K562 (cell line): ENCODE results near the gene H2BK1. TPM values are rescaled to one million over a fixed set of nuclear protein-coding genes. Genes with fewer than 3 reads are reported as not detected.

Experiments
- CEBPG ChIP-seq, 3 experiments: fragments of 200-800 bp in 1 of 3; sonication (Bioruptor generic) in 1 of 3; sonication (generic) in 1 of 3; formaldehyde crosslinking in 1 of 3; IDR thresholded peaks in 2 of 3; conservative IDR thresholded peaks in 1 of 3; 2 replicates each; pipeline versions ENCODE4 v1.6.1 to v1.8.0; 2016 to 2022; ENCODE audit warnings: missing compliant biosample characterization in 2 of 3, missing genetic modification characterization in 2 of 3, mild to moderate bottlenecking in 1 of 3, missing genetic modification reagents in 1 of 3
- CSDE1 ChIP-seq, 2 experiments: fragments of 450-650 bp; IDR thresholded peaks; 2 replicates each; pipeline ENCODE4 v1.6.1; 2016; ENCODE audit warnings: mild to moderate bottlenecking in 1 of 2
- GABPA ChIP-seq: fragments of 200-800 bp; sonication (Bioruptor generic); conservative IDR thresholded peaks from 2 replicates; pipeline ENCODE4 v1.6.1; 2016; ENCODE audit warnings: low read depth, missing genetic modification characterization, missing compliant biosample characterization
- GTF2F1 ChIP-seq: IDR thresholded peaks from 2 replicates; pipeline ENCODE4 v1.6.1; 2011; ENCODE audit warnings: low read depth, low read length, improper control_type of control experiment
- HMGN3 ChIP-seq: IDR thresholded peaks from 2 replicates; pipeline ENCODE4 v1.6.1; 2011; ENCODE audit warnings: borderline replicate concordance, low read depth, mild to moderate bottlenecking, mixed read lengths, low read length; ENCODE audit not compliant: insufficient read length; ENCODE audit errors: extremely low read depth
- IFI16 ChIP-seq: fragments of 250-450 bp; sonication (Bioruptor Pico); IDR thresholded peaks from 2 replicates; pipeline ENCODE4 v2.1.2; 2022; ENCODE audit warnings: mild to moderate bottlenecking, inconsistent platforms
- ILK ChIP-seq: fragments of 450-650 bp; IDR thresholded peaks from 2 replicates; pipeline ENCODE4 v1.6.1; 2016; ENCODE audit warnings: missing genetic modification characterization, low read depth, mild to moderate bottlenecking, missing compliant biosample characterization, moderate library complexity, borderline replicate concordance
- MEF2A ChIP-seq: IDR thresholded peaks from 2 replicates; pipeline ENCODE4 v1.6.1; 2011; ENCODE audit warnings: low read depth, mild to moderate bottlenecking, low read length, moderate library complexity; ENCODE audit not compliant: control insufficient read depth
- NUFIP1 ChIP-seq: fragments of 450-650 bp; IDR thresholded peaks from 2 replicates; pipeline ENCODE4 v1.6.1; 2018; ENCODE audit not compliant: partially characterized antibody
- POLR2A ChIP-seq: fragments of 450-650 bp; conservative IDR thresholded peaks from 2 replicates; pipeline ENCODE4 v1.6.1; 2016
- SMAD2 ChIP-seq: fragments of 150-350 bp; IDR thresholded peaks from 2 replicates; pipeline ENCODE4 v1.6.1; 2014; ENCODE audit warnings: low read depth, mild to moderate bottlenecking, low read length
- SMAD4 ChIP-seq: fragments of 250-450 bp; sonication (Bioruptor Pico); conservative IDR thresholded peaks from 2 replicates; pipeline ENCODE4 v1.8.0; 2021; ENCODE audit warnings: inconsistent platforms, mild to moderate bottlenecking, moderate library complexity
- TAF15 ChIP-seq: fragments of 200-400 bp; formaldehyde crosslinking; IDR thresholded peaks from 2 replicates; pipeline ENCODE4 v1.6.1; 2017; ENCODE audit warnings: mild to moderate bottlenecking, low read depth, low read length, moderate library complexity
- TCF7 ChIP-seq: sonication (generic); IDR thresholded peaks from 2 replicates; pipeline ENCODE4 v1.6.1; 2016; ENCODE audit warnings: antibody characterized with exemption, borderline replicate concordance
- ZBED1 ChIP-seq: IDR thresholded peaks from 2 replicates; pipeline ENCODE4 v1.6.1; 2014
- ZNF165 ChIP-seq: fragments of 250-450 bp; sonication (Bioruptor Pico); IDR thresholded peaks from 2 replicates; pipeline ENCODE4 v1.4.0; 2020; ENCODE audit warnings: borderline replicate concordance
- ZNF253 ChIP-seq: fragments of 250-450 bp; sonication (Bioruptor Pico); conservative IDR thresholded peaks from 2 replicates; pipeline ENCODE4 v1.6.1; 2021; ENCODE audit warnings: mild to moderate bottlenecking
- ZNF766 ChIP-seq: fragments of 200-800 bp; sonication (Bioruptor generic); conservative IDR thresholded peaks from 2 replicates; pipeline ENCODE4 v1.6.1; 2016; ENCODE audit warnings: missing genetic modification characterization, missing compliant biosample characterization
- polyA plus RNA-seq, 8 experiments: library from polyadenylated mRNA; depleted of rRNA in 4 of 8; stranded (reverse) in 5 of 8; unstranded in 3 of 8; fragments of >200 nt; fragmentation: Nextera tagmentation in 2 of 8; fragmentation: Illumina TruSeq in 1 of 8; extraction: Ambion mirVana in 2 of 8; extraction: Trizol in 1 of 8; gene quantifications; 2 replicates each; pipeline versions ENCODE4 v1.2.1 to v1.2.3, GENCODE V29; 2011 to 2014; ENCODE audit warnings: inconsistent platforms in 1 of 8, missing spikeins in 1 of 8
- total RNA-seq, 7 experiments: library from RNA; depleted of rRNA in 6 of 7; stranded (reverse); fragments of >200 nt in 6 of 7; fragmentation: Illumina TruSeq in 2 of 7; extraction: Trizol in 2 of 7; gene quantifications; 2 replicates each; pipeline versions ENCODE4 v1.2.1 to v1.2.3, GENCODE V29; 2011 to 2021; ENCODE audit warnings: low replicate concordance in 1 of 7
- TF ChIP-seq, protein P1 (sequence below): fragments of 450-650 bp; IDR thresholded peaks from 2 replicates; pipeline ENCODE4 v1.6.1; 2017; ENCODE audit warnings: antibody characterized with exemption
- TF ChIP-seq, protein P2 (sequence below): fragments of 200-800 bp; sonication (Bioruptor generic); IDR thresholded peaks from 2 replicates; pipeline ENCODE4 v1.6.1; 2017; ENCODE audit warnings: missing genetic modification characterization, missing compliant biosample characterization
- TF ChIP-seq, protein P3 (sequence below): fragments of 250-450 bp; sonication (Bioruptor Pico); IDR thresholded peaks from 2 replicates; pipeline ENCODE4 v1.4.0; 2020; ENCODE audit warnings: mild to moderate bottlenecking

The H2BK1 gene
- total and polyA plus RNA-seq, 9 of the 15 experiments (the other 6 are each of a cell fraction or from before 2014, with no cell fraction given): not detected

DNA sequence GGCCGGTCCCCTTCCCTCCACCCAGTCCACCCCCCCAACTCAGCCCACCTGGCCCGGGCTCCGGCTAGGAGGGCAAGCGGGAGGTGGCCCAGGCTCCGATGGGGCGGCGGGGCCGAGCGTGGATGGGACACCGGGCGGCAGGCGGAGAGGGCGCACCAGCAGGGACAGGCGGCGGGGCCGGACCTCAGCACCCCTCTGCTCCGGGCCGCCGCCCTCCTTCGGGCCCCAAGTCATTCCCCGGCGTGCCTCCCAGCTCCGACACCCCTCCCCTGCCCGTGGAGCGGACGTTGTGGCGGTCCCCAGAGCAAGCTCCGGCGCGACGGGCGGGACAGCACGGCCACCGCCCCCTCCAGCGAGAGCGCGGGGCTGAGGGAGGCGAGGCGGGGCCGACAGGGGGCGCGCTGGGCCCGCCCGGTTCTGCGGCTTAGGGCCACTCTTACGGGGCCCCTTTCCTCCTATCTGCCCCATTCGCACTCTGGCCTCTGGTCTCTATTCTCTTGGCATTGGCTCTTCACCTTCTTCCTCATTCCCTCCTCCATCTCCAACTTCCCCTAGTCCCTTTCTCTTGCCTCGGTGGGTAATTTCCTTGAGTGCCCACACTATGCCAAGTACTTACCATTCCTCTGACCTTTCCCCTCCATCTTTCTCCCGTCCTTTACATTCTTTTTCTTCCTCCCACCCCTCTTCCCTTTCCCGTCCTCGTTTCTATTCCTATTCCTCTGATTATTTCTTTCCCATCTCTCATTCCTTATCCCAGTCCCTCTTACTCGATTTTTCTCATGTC is 42.1 kb downstream of the H2BK1 start (continued):
- TF ChIP-seq, protein P1, sequence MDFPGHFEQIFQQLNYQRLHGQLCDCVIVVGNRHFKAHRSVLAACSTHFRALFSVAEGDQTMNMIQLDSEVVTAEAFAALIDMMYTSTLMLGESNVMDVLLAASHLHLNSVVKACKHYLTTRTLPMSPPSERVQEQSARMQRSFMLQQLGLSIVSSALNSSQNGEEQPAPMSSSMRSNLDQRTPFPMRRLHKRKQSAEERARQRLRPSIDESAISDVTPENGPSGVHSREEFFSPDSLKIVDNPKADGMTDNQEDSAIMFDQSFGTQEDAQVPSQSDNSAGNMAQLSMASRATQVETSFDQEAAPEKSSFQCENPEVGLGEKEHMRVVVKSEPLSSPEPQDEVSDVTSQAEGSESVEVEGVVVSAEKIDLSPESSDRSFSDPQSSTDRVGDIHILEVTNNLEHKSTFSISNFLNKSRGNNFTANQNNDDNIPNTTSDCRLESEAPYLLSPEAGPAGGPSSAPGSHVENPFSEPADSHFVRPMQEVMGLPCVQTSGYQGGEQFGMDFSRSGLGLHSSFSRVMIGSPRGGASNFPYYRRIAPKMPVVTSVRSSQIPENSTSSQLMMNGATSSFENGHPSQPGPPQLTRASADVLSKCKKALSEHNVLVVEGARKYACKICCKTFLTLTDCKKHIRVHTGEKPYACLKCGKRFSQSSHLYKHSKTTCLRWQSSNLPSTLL: peak; percentile 54; the same call in 1 of the 2 replicates
- TF ChIP-seq TCF7: no peak
- TF ChIP-seq ZNF766 (CRISPR knock-in tag): no peak
- peak; percentile 59 for TF ChIP-seq HMGN3
- no peak for TF ChIP-seq CSDE1 (IDR thresholded peaks at IDR 0.05)
- no peak for TF ChIP-seq IFI16 (CRISPR knock-in tag)
- TF ChIP-seq GTF2F1: no peak
- TF ChIP-seq, protein P2, sequence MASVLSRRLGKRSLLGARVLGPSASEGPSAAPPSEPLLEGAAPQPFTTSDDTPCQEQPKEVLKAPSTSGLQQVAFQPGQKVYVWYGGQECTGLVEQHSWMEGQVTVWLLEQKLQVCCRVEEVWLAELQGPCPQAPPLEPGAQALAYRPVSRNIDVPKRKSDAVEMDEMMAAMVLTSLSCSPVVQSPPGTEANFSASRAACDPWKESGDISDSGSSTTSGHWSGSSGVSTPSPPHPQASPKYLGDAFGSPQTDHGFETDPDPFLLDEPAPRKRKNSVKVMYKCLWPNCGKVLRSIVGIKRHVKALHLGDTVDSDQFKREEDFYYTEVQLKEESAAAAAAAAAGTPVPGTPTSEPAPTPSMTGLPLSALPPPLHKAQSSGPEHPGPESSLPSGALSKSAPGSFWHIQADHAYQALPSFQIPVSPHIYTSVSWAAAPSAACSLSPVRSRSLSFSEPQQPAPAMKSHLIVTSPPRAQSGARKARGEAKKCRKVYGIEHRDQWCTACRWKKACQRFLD (CRISPR knock-in tag): no peak
- no peak for TF ChIP-seq ZNF165
- TF ChIP-seq, protein P3, sequence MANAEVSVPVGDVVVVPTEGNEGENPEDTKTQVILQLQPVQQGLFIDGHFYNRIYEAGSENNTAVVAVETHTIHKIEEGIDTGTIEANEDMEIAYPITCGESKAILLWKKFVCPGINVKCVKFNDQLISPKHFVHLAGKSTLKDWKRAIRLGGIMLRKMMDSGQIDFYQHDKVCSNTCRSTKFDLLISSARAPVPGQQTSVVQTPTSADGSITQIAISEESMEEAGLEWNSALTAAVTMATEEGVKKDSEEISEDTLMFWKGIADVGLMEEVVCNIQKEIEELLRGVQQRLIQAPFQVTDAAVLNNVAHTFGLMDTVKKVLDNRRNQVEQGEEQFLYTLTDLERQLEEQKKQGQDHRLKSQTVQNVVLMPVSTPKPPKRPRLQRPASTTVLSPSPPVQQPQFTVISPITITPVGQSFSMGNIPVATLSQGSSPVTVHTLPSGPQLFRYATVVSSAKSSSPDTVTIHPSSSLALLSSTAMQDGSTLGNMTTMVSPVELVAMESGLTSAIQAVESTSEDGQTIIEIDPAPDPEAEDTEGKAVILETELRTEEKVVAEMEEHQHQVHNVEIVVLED: no peak
- TF ChIP-seq NUFIP1: peak; percentile 8
- no peak for TF ChIP-seq GABPA (tag)
- no peak for TF ChIP-seq ILK (tag)
- no peak for TF ChIP-seq ZBED1
- no peak; the same call in none of the 2 replicates for TF ChIP-seq SMAD4 (CRISPR knock-in tag)
- TF ChIP-seq ZNF253 (CRISPR knock-in tag): no peak
- no peak for TF ChIP-seq TAF15
- no peak for TF ChIP-seq MEF2A
- no peak for TF ChIP-seq SMAD2
- no peak for TF ChIP-seq CEBPG (CRISPR knock-in tag; IDR thresholded peaks at IDR 0.05)
- no peak for TF ChIP-seq CEBPG (tag; conservative IDR thresholded peaks at IDR 0.05 in 1 of 2, IDR thresholded peaks at IDR 0.05 in 1 of 2)
- no peak for TF ChIP-seq POLR2A
